WTC11 (cell line): Measurements from ENCODE around the gene RAB24. TPM values are rescaled to one million over a fixed set of nuclear protein-coding genes. Genes with fewer than 3 reads are reported as not detected.

Experiments used
- ATAC-seq: fragments of 200-7000 bp; cut with Tn5 transposase; 2 replicates; pipeline ENCODE4 v1.10.0; 2021; ENCODE audit warnings: mild to moderate bottlenecking, moderate library complexity
- CTCF ChIA-PET: fragments of 300-600 bp; sonication (Branson Sonifier 250); formaldehyde crosslinking; loops from one replicate; lab custom pipeline; 2021; ENCODE audit warnings: antibody characterized with exemption; lab: Charles Lee
- POLR2A ChIA-PET: fragments of 350-600 bp; sonication (Branson Sonifier 250); formaldehyde crosslinking; loops from one replicate; lab custom pipeline; 2021; ENCODE audit warnings: antibody characterized with exemption; lab: Charles Lee
- DNase-seq: peaks from one replicate; pipeline ENCODE4 v3.0.0; 2021; ENCODE audit warnings: low spot score
- H3K27ac Mint-ChIP-seq: 2 replicates; pipeline ENCODE4 v1.8.0; 2021; ENCODE audit warnings: mixed read lengths
- H3K27me3 Mint-ChIP-seq: 2 replicates; pipeline ENCODE4 v1.8.0; 2021; ENCODE audit warnings: low read depth, mild to moderate bottlenecking, moderate library complexity, mixed read lengths
- H3K36me3 Mint-ChIP-seq: 2 replicates; pipeline ENCODE4 v1.8.0; 2021; ENCODE audit warnings: mixed read lengths
- H3K4me1 Mint-ChIP-seq: 2 replicates; pipeline ENCODE4 v1.8.0; 2022; ENCODE audit warnings: mixed read lengths
- H3K4me3 Mint-ChIP-seq: 2 replicates; pipeline ENCODE4 v1.8.0; 2021; ENCODE audit warnings: mild to moderate bottlenecking, moderate library complexity, mixed read lengths
- H3K9me3 Mint-ChIP-seq: 2 replicates; pipeline ENCODE4 v1.8.0; 2021; ENCODE audit warnings: mixed read lengths
- AFF4 ChIP-seq: sonication (generic); formaldehyde crosslinking; IDR thresholded peaks from 2 replicates; pipeline ENCODE4 v1.8.1; 2023; ENCODE audit warnings: mild to moderate bottlenecking, missing genetic modification reagents, borderline replicate concordance
- AR ChIP-seq: fragments of 250-450 bp; sonication (Bioruptor Pico); IDR thresholded peaks from 2 replicates; pipeline ENCODE4 v1.9.0; 2021; ENCODE audit warnings: mild to moderate bottlenecking
- ATF3 ChIP-seq: sonication (generic); formaldehyde crosslinking; conservative IDR thresholded peaks from 2 replicates; pipeline ENCODE4 v1.8.1; 2022; ENCODE audit warnings: mild to moderate bottlenecking, missing genetic modification reagents
- CDX4 ChIP-seq: fragments of 250-450 bp; sonication (Bioruptor Pico); IDR thresholded peaks from 2 replicates; pipeline ENCODE4 v1.9.0; 2021; ENCODE audit warnings: moderate library complexity, mild to moderate bottlenecking, inconsistent platforms, borderline replicate concordance
- CREM ChIP-seq: sonication (generic); formaldehyde crosslinking; IDR thresholded peaks from 2 replicates; pipeline ENCODE4 v1.8.1; 2022; ENCODE audit warnings: mild to moderate bottlenecking, missing genetic modification reagents, moderate library complexity
- E2F5 ChIP-seq: sonication (generic); formaldehyde crosslinking; IDR thresholded peaks from 2 replicates; pipeline ENCODE4 v1.8.1; 2022; ENCODE audit warnings: mild to moderate bottlenecking, moderate library complexity, missing genetic modification reagents
- ETV6 ChIP-seq: sonication (generic); formaldehyde crosslinking; IDR thresholded peaks from 2 replicates; pipeline ENCODE4 v1.8.1; 2022; ENCODE audit warnings: mild to moderate bottlenecking, missing genetic modification reagents
- FOXP1 ChIP-seq: sonication (generic); formaldehyde crosslinking; IDR thresholded peaks from 2 replicates; pipeline ENCODE4 v1.8.0; 2022; ENCODE audit warnings: missing genetic modification reagents, mild to moderate bottlenecking, moderate library complexity, borderline replicate concordance
- NFE2L1 ChIP-seq: sonication (generic); formaldehyde crosslinking; IDR thresholded peaks from 2 replicates; pipeline ENCODE4 v1.8.1; 2023; ENCODE audit warnings: missing genetic modification reagents
- PRRX2 ChIP-seq: fragments of 250-450 bp; sonication (Bioruptor Pico); IDR thresholded peaks from 2 replicates; pipeline ENCODE4 v1.8.0; 2021; ENCODE audit warnings: mild to moderate bottlenecking
- RORB ChIP-seq: fragments of 250-450 bp; sonication (Bioruptor Pico); IDR thresholded peaks from 2 replicates; pipeline ENCODE4 v1.9.0; 2021; ENCODE audit warnings: mild to moderate bottlenecking
- SP1 ChIP-seq: sonication (generic); formaldehyde crosslinking; conservative IDR thresholded peaks from 2 replicates; pipeline ENCODE4 v1.8.1; 2022; ENCODE audit warnings: missing genetic modification reagents
- TEAD4 ChIP-seq: sonication (generic); formaldehyde crosslinking; IDR thresholded peaks from 2 replicates; pipeline ENCODE4 v1.8.0; 2022; ENCODE audit warnings: mild to moderate bottlenecking, missing genetic modification reagents
- USF1 ChIP-seq: sonication (generic); formaldehyde crosslinking; IDR thresholded peaks from 2 replicates; pipeline ENCODE4 v1.8.0; 2022; ENCODE audit warnings: mild to moderate bottlenecking, missing genetic modification reagents
- USF2 ChIP-seq: sonication (generic); formaldehyde crosslinking; IDR thresholded peaks from 2 replicates; pipeline ENCODE4 v1.8.1; 2023; ENCODE audit warnings: mild to moderate bottlenecking, missing genetic modification reagents, moderate library complexity
- ZBTB21 ChIP-seq: sonication (generic); formaldehyde crosslinking; IDR thresholded peaks from 2 replicates; pipeline ENCODE4 v1.8.1; 2023; ENCODE audit warnings: mild to moderate bottlenecking, missing genetic modification reagents, borderline replicate concordance
- ZNF219 ChIP-seq: sonication (generic); formaldehyde crosslinking; IDR thresholded peaks from 2 replicates; pipeline ENCODE4 v1.8.0; 2023; ENCODE audit warnings: missing genetic modification reagents, mild to moderate bottlenecking, borderline replicate concordance
- ZNF396 ChIP-seq: fragments of 250-450 bp; sonication (Bioruptor Pico); IDR thresholded peaks from 2 replicates; pipeline ENCODE4 v1.8.0; 2021; ENCODE audit warnings: mild to moderate bottlenecking, moderate library complexity, borderline replicate concordance
- ZNF423 ChIP-seq: fragments of 250-450 bp; sonication (Bioruptor Pico); IDR thresholded peaks from 2 replicates; pipeline ENCODE4 v2.1.2; 2022; ENCODE audit warnings: mild to moderate bottlenecking, moderate library complexity
- ZSCAN18 ChIP-seq: fragments of 250-450 bp; sonication (Bioruptor Pico); IDR thresholded peaks from 2 replicates; pipeline ENCODE4 v2.1.2; 2022; ENCODE audit warnings: mild to moderate bottlenecking, moderate library complexity
- total RNA-seq: library from RNA; stranded (reverse); gene quantifications from 3 replicates; pipeline ENCODE4 v1.2.3, GENCODE V29; 2021

Gene RAB24
- total RNA-seq, 1 experiment from 2014 or later, result 37.0 TPM

GRCh38 chr5:177316005-177316404 lies 12.5 kb upstream of the RAB24 start (continued):
- TF ChIP-seq ZNF423 (CRISPR knock-in tag), result no peak
- TF ChIP-seq CREM (CRISPR knock-in tag), result no peak
- TF ChIP-seq PRRX2, result no peak
- no peak for TF ChIP-seq USF2
- no peak for TF ChIP-seq ZNF219
- TF ChIP-seq TEAD4 (CRISPR knock-in tag), result no peak
- TF ChIP-seq USF1, result no peak
- TF ChIP-seq NFE2L1, result no peak
- TF ChIP-seq AFF4 (CRISPR knock-in tag), result no peak
- TF ChIP-seq CDX4 (CRISPR knock-in tag), result no peak
- no peak for TF ChIP-seq ATF3 (CRISPR knock-in tag)

GRCh38 chr5:177315411-177315810 lies 11.9 kb upstream of the RAB24 start:
- Mint-ChIP-seq H3K9me3 (peaks cover 6% of the 10 kb centered on the region; the same call in 1 of the 2 replicates), H3K27me3 (no peaks in the 10 kb centered on the region), H3K4me1 (peaks cover 22% of the 10 kb centered on the region), H3K27ac (no peak overlapping the region), H3K36me3 (peaks cover 2% of the 10 kb centered on the region; the same call in 1 of the 2 replicates), H3K4me3 (no peak overlapping the region)
- ChIA-PET CTCF (interaction anchor here (0.6 to 3.8 kb wide), 5 partner anchors 55 to 171 kb away, joined by 4 to 24 read pairs (median 5); no protein-coding TSS in a partner anchor), POLR2A (no interaction called here)
- ATAC-seq (no peak), DNase-seq (no peak)
- no peak for TF ChIP-seq ETV6 (CRISPR knock-in tag)
- no peak for TF ChIP-seq E2F5 (CRISPR knock-in tag)
- no peak for TF ChIP-seq FOXP1 (CRISPR knock-in tag)
- no peak for TF ChIP-seq AR (CRISPR knock-in tag)
- no peak for TF ChIP-seq RORB
- no peak for TF ChIP-seq ZNF396
- TF ChIP-seq SP1 (CRISPR knock-in tag), result no peak
- TF ChIP-seq ZBTB21, result no peak
- TF ChIP-seq ZSCAN18 (CRISPR knock-in tag), result no peak
